NCI-H510A treated with DMSO at 0.1 percent for 48 hours (cell line): Measurements from ENCODE around the gene ADM.
A peak's percentile ranks its signal among the peaks of the same experiment; 100 is the strongest.

Source experiments
- DNase-seq: peaks from one replicate; lab custom pipeline; 2025; lab: John Stamatoyannopoulos, UW

The ADM gene

DNA sequence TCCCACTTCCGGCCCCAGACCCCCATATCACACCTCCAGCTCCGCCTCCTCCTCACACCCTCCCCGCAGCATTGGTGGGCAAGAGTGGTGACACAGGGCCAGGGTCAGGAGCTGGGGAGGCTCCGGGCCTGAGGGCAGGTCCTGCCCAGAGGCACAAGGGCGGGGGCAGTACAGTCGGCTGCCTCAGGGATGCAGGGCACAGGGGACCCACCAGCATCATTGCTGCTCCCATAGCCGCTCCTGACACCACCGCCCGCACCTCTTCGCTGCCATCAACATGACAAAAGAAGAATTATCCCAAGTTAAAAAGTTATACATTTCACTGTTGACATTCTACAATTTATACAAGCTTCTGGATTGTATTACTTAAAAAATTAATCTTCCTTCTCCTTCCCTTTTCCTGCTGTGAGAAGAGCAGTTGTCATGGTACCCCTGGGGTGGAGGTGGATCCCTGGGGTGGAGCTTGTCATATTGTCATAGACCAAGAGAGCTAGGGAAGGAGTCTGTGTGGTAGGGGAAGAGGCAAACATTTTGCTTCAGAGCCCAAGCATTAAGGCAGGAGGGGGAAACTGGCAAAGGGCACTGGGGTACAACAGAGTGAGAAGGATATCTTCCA is 15.0 kb upstream of the ADM start:
- DNase-seq: no peak

DNA sequence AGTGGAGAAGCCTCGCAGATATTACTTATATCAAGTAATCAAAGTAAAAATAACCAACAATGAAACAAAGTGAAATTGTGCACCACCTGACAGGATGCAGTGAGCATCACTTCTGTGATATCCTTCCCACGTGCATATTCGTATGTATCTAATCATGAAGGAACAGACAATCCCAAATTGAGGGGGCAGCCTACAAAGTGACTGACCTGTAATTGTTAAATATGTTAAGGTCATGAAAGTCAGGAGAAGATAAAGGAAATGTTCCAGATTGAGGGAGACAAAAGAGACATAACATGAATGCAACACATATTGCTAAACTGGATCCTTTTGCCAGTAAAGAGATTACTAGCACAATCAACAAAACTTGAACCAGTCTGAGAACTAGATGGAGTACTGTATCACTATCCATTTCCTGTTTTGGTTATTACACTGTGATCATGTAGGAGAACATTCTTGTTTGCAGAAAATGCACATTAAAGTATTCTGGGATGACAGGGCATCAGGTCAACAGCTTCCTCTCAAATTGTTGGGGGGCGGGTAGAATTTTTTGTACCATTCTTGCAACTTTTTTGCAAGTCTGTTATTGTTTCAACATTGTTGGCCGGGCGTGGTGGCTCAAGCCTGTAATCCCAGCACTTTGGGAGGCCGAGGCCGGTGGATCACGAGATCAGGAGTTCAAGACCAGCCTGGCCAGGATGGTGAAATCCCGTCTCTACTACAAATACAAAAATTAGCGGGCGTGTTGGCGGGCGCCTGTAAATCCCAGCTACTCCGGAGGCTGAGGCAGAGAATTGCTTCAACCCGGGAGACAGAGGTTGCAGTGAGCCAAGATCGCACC is 12.9 kb upstream of the ADM start:
- no peak for DNase-seq

DNA sequence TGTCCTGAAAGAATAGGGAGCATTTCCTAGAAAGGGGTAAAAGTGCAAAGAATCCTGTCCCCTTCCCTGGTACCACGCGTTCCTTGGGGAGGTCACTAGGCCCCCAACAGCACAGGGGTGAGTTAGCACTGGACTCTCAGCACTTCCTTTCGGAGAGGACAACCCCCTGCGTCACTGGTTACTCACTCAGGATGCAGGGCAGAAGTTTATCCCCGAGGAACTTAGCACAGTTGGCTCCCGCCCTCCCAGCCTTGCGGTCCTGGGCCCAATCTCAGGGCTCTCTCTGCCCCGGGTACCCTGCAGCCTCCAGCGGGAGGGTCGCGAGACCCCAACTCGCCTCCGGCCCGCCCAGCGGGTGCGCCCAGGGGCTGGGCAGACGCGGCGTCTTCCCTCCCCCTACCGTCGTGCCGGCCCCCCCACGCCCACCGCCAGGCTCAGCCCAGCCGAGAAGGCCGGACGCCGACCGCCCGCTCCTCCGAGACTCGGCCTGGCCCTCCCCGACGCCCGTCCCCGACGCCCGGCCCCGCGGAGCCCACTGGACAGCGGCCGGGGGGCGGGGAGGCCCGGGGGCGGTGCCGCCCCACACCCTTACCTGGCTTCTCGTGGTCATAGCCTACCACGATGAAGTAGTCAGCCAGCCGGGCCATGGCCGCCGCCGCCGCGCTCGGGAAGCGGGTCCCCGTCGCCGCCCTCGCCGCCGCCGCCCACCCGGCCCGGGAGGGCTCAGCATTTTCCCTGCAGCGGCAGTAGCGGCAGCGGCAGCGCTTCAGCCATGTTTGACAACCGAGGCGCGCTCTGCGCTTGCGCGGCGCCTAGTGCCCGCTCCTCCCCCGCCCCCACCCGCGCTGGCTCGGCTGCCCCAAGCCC is 11.2 kb upstream of the ADM start, which contains the start of gene SBF2:
SBF2 (minus strand) TSS at position 797 of the 867 bp plus-strand sequence; CDS start at position 647, 150 bp downstream.
- peak; percentile 40 for DNase-seq

DNA sequence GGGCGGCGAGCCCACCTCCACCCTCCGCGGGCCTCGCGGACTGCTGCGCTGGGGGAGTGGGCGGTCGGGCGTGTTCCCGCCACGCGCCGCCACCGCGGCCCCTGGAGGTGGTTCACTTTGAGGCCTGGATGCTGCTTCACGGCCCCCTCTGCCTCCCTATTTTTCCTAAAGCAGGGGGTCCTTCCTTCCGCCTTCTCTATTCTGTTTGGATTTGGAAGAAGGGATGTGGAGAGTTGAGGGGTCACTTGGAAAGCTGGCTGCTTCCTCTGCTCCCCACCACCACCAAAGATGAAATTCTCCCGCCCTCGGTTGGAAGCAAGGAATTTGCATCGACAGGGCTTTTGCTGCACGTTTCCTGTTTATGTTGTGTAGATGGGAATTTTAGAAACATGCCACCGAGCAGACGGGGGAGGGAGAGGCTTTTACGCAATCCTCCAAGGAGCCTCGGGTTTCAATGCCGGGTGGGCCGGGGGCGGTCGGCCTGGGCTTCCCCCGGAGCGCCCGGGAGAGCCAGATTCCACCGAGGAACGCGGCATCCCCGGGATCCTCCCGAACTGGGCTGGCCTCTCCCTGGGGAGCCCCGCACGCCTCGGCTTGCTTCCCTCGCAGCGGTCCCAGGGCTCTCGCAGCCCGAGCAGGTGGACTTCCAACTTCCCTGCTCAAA is 10.5 kb upstream of the ADM start:
- no peak for DNase-seq

DNA sequence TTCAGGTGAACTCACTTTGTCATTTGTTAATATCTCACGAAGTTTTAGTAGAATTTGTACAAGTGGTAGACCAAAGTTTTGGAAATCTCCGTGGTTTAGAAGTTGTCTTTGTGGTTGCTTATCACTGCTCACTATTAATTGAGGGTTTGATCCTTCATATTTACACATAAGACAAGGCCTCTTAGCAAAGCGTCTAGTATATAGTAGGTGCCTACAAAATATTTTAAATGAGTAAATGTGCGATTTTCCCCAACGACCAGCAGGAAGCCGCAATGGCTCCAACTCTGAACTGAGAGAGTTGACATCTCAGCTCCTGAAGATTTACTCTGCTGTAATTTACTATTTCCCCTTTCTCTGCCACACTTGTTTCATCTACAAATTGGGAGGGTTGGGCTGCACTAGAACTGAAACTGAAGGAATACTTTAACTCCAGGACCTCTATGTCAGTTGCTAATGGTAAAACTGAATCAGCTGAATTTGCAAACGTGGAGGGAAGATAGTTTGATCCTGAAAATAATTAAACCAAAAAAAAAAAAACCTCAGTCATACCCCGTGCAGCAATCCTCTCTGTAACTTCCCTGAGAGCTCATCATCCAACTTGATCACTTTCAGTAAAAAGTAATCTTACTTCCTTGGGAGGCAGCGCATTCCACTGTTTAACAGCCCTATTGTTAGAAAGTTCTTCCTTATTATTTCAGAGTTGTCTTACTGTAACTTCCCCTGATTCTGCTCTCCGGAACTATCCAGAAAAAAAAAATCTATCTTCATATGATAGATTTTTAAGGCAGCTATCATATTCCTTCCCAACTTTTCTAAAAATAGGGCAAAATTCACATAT is 9.6 kb upstream of the ADM start:
- no peak for DNase-seq

GRCh38 chr11:10298342-10298741 is 6.5 kb upstream of the ADM start:
- peak; percentile 68 for DNase-seq

GRCh38 chr11:10301656-10302358 is 3.1 kb upstream of the ADM start:
- DNase-seq: no peak

GRCh38 chr11:10302359-10302743 is 2.5 kb upstream of the ADM start:
- no peak for DNase-seq

DNA sequence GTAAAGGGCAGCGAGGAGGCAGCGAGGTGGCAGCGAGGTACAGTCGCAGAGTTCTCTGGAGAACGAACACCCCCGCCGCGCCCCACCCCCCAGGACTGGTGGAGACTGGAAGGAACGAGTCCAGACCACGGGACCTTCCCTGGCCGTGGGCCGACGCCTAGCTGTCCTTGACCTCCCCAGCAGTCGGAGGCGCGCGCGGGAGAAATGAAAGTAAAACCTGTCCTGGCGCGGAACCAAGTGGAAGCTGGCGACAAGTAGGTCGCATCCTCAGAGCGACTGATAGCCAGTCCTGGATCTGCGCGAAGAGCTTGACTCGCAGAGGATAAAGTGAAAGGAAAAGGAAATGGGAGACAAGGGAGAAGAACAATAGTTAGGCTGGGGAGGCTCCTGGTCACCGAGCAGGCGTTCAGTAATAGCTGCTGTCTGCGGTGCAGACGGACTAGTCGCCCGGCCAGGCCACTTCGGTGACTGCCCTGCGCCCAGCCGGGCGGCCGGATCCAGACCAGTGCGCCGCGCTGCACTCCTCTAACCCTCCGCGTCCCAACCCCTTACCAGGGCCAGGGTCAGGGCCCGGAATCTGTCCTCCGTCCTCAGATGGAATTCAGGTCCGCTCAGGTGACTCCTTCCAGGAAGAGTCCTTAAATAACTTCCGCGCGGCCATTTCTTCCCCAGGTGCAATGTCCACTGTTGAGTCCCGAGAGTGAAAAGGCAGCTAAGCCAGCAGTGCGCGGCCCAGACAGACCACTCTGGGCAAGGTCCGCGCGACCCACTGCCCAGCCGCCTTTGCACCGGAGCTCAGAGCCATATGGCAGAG is 1.9 kb upstream of the ADM start:
- peak; percentile 14 for DNase-seq

DNA sequence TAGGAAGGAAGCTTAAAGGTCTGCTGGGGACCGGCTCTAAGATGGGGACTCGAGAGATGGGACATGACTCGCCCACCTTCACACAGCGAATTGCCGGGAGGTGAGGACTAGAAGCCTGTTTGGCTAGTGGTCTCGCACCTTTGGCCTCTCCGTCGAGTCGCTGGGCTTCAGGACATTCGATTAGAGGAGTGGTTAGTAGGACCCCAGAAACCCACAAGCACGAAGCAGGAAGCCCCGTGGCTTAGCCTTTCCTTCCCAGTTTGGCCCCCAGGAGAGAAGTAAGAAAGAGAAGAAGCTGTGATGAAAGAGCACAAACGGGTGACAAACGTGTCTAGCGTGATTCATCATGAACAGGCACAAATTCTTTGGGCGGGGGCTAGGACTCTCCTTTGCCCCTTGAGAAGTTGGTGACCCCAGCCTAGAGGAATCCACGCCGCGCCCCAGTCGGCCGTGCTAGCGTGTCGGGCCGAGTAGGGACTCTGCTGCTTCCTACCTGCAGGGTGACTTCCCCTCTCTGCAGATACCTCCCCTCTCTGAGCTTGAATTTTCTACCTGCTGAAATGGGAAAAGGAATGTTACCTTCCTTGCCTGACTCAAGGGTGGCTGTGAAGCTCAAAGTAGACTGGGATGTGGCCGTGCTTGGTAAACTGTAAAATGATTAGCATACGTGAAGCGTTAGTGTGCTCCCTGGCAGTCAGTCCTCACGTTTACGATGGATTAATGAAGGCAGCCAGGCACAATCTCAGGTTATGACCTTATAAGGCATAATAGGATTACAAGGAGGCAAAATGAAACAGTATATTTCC is 1.1 kb upstream of the ADM start:
- DNase-seq: no peak

GRCh38 chr11:10305262-10305963 is 540 bp downstream of the ADM start:
- DNase-seq: no peak

GRCh38 chr11:10305964-10306918 is 1.4 kb downstream of the ADM start:
- no peak for DNase-seq

- no peak for DNase-seq
Observed at GRCh38 chr11:10307022-10307399, 2.1 kb downstream of the ADM start.

DNA sequence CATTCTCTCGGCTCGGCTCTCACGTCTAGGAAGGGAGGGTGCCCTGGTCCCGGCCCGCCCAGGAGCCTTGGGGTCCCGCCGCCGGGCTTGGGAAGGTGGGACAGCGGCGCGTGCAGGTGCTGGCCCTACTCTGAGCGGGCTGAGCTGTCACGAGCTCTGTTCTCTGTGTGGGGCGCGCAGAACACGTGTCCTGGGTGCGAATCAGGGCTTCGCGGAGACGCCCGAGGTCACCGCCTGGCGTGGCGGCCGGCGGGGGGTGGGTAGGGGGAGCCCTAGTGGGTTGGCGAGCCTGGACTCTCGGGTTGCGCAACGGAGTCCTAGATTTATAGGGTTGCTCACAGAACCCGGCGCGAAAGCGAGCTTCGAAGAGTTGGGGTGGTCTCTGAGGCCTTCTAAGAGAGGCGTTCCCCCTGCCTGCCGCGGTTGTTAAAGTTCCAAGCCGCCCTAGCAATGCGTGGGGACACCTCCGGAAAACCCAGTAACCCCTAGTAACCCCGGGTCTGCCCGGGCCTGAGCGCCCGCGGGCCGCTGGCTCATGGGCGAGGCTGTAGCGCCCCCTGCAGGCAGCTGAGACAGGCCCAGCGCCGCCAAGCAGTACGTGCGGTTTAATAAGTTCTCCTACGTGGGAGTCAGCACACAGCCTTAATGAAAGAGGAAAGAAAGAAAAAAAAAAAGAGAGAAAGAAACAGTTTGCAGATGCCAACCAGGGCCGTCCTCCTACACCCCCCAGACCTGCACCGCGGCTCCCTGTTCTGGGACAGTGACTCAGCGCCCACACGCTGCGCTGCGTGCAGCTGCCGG is 2.7 kb downstream of the ADM start:
- DNase-seq: peak; percentile 55

DNA sequence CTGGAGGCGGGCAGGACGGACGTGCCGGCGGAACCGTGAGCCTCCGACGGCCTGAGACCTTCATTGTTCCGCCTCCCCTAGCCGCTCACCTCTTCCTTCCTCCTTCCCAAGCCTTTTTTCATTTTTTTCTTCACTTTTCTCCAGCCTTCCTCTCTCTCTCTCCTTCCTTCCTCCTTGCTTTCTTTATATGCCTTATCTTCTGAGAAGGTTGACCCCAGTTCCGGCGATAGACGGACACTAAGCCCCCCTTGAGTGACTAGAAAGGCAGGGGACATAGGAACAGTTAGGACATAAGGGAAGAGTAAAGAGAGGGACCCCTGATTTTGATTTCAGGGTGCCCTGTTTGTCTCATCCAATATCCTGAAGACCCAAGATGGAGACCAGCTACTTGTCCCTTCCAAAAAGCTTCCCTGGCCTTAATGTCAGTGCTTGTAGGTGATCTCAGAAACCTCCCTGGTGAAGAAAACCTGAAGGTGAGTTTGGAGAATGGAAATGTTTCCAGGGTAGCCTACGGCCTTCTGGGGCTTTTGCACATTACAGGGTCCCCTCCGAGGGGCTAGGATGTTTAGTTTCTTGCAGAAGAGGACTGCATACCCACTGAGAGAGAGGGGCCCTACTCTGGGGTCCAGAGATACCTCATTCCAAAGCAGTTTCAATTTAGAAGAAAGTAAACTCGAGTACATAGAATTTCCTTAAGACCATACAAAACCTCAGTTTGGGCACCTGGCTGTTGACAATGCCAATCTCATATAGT is 3.5 kb downstream of the ADM start:
- peak; percentile 55 for DNase-seq
